OCI-LY1 (cell line): Measurements from ENCODE around the gene DLL4.

ENCODE experiments used
- H2AFZ ChIP-seq: fragments of 200-600 bp; sonication (generic), shearing (Covaris generic); 2 replicates; pipeline ENCODE4 v1.6.0; 2014; ENCODE audit warnings: antibody characterized with exemption, mild to moderate bottlenecking, low read length
- H3F3A ChIP-seq: fragments of 200-600 bp; sonication (generic), shearing (Covaris generic); 2 replicates; pipeline ENCODE4 v1.6.0; 2014; ENCODE audit warnings: mild to moderate bottlenecking, antibody characterized with exemption, low read length, moderate library complexity; ENCODE audit not compliant: insufficient read depth
- H3K27ac ChIP-seq: fragments of 200-600 bp; sonication (generic); 2 replicates; pipeline ENCODE4 v1.5.1; 2014; ENCODE audit warnings: low read length, mixed run types, mild to moderate bottlenecking, low read depth; ENCODE audit not compliant: poor library complexity, severe bottlenecking
- H3K27me3 ChIP-seq: fragments of 200-600 bp; sonication (generic); 2 replicates; pipeline ENCODE4 v1.6.0; 2014; ENCODE audit warnings: antibody characterized with exemption, mild to moderate bottlenecking, low read length, moderate library complexity; ENCODE audit not compliant: insufficient read depth
- H3K36me3 ChIP-seq: fragments of 200-600 bp; sonication (generic); 2 replicates; pipeline ENCODE4 v1.6.1; 2014; ENCODE audit warnings: mild to moderate bottlenecking, antibody characterized with exemption, low read length, moderate library complexity, mixed read lengths; ENCODE audit not compliant: insufficient read depth
- H3K4me1 ChIP-seq: fragments of 200-600 bp; sonication (generic); 2 replicates; pipeline ENCODE4 v1.5.1; 2014; ENCODE audit warnings: mild to moderate bottlenecking, low read length, moderate library complexity; ENCODE audit not compliant: insufficient read depth, severe bottlenecking
- H3K4me2 ChIP-seq: fragments of 200-600 bp; sonication (generic), shearing (Covaris generic); 2 replicates; pipeline ENCODE4 v1.6.1; 2014; ENCODE audit warnings: low read length
- H3K4me3 ChIP-seq: fragments of 200-600 bp; sonication (generic); 2 replicates; pipeline ENCODE4 v1.5.1; 2014; ENCODE audit warnings: low read length, low read depth, mild to moderate bottlenecking, mixed read lengths; ENCODE audit not compliant: poor library complexity, severe bottlenecking
- H3K79me2 ChIP-seq: fragments of 200-600 bp; shearing (Covaris generic); 2 replicates; pipeline ENCODE4 v1.6.1; 2016; ENCODE audit warnings: mixed run types, low read length, mixed read lengths; ENCODE audit not compliant: insufficient read depth
- H3K9ac ChIP-seq: fragments of 200-600 bp; sonication (generic), shearing (Covaris generic); 2 replicates; pipeline ENCODE4 v1.6.1; 2014; ENCODE audit warnings: mild to moderate bottlenecking, low read length, mixed read lengths
- H3K9me2 ChIP-seq: fragments of 200-600 bp; sonication (generic), shearing (Covaris generic); 2 replicates; pipeline ENCODE4 v1.6.1; 2014; ENCODE audit warnings: low read depth, mild to moderate bottlenecking, low read length, mixed read lengths
- H3K9me3 ChIP-seq: fragments of 200-600 bp; shearing (Covaris generic); 2 replicates; pipeline ENCODE4 v1.6.1; 2014; ENCODE audit warnings: low read length, mixed read lengths
- H4K20me1 ChIP-seq: fragments of 200-600 bp; sonication (generic), shearing (Covaris generic); 2 replicates; pipeline ENCODE4 v1.6.0; 2016; ENCODE audit warnings: mild to moderate bottlenecking, low read length; ENCODE audit not compliant: insufficient read depth
- CTCF ChIP-seq: fragments of 200-600 bp; sonication (generic), shearing (Covaris generic); IDR thresholded peaks from 2 replicates; pipeline ENCODE4 v1.5.1; 2017; ENCODE audit warnings: mild to moderate bottlenecking, antibody characterized with exemption, low read length, moderate library complexity, mixed read lengths
- EZH2 ChIP-seq: fragments of 200-600 bp; sonication (generic), shearing (Covaris generic); IDR thresholded peaks from 2 replicates; pipeline ENCODE4 v1.8.0; 2017; ENCODE audit warnings: borderline replicate concordance, mixed run types, mild to moderate bottlenecking, antibody characterized with exemption, low read length, moderate library complexity, mixed read lengths

Gene DLL4

GRCh38 chr15:40942337-40942854 lies 13.3 kb downstream of the DLL4 start:
- H3K9ac ChIP-seq: peak overlapping the region; percentile 70
- H3K79me2 ChIP-seq: no peaks in the 10 kb centered on the region
- H3F3A ChIP-seq: no peaks in the 10 kb centered on the region
- no peaks in the 10 kb centered on the region for H4K20me1 ChIP-seq
- no peaks in the 10 kb centered on the region for H3K9me2 ChIP-seq
- no peak overlapping the region for H3K27ac ChIP-seq
- peak overlapping the region; percentile 85 for H3K4me2 ChIP-seq
- H3K9me3 ChIP-seq: no peaks in the 10 kb centered on the region
- H2AFZ ChIP-seq: 0 out of 2 replicates have a peak overlapping the region, but pooled peaks have one; percentile 24
- TF ChIP-seq EZH2: no peak
- TF ChIP-seq CTCF: no peak
- H3K4me1 ChIP-seq: peaks cover 12% of the 10 kb centered on the region
- peak overlapping the region; percentile 65 for H3K4me3 ChIP-seq
- no peaks in the 10 kb centered on the region for H3K36me3 ChIP-seq
- H3K27me3 ChIP-seq: 0 out of 2 replicates have a peak, but pooled peaks cover 12% of the 10 kb centered on the region

GRCh38 chr15:40942878-40943277 lies 13.7 kb downstream of the DLL4 start:
- Histone ChIP-seq H3K79me2 (no peaks in the 10 kb centered on the region), H3K27ac (no peak overlapping the region), H3K4me2 (peak overlapping the region; percentile 85), H4K20me1 (no peaks in the 10 kb centered on the region), H3F3A (no peaks in the 10 kb centered on the region), H3K9me3 (no peaks in the 10 kb centered on the region), H3K9ac (peak overlapping the region; percentile 70; the same call in 1 of the 2 replicates), H3K4me1 (peaks cover 12% of the 10 kb centered on the region), H2AFZ (no peak overlapping the region), H3K36me3 (no peaks in the 10 kb centered on the region), H3K4me3 (peak overlapping the region; percentile 65), H3K9me2 (no peaks in the 10 kb centered on the region), H3K27me3 (0 out of 2 replicates have a peak, but pooled peaks cover 11% of the 10 kb centered on the region)
- TF ChIP-seq EZH2: no peak
- TF ChIP-seq CTCF: no peak

GRCh38 chr15:40943764-40944365 lies 14.7 kb downstream of the DLL4 start:
- H3K4me2 ChIP-seq: no peak overlapping the region
- no peak overlapping the region for H3K4me3 ChIP-seq
- no peak overlapping the region for H3K27ac ChIP-seq
- TF ChIP-seq EZH2 (no peak), CTCF (no peak)
- H3K79me2 ChIP-seq: no peaks in the 10 kb centered on the region
- 0 out of 2 replicates have a peak, but pooled peaks cover 11% of the 10 kb centered on the region for H3K27me3 ChIP-seq
- no peaks in the 10 kb centered on the region for H3K36me3 ChIP-seq
- H3K9me3 ChIP-seq: no peaks in the 10 kb centered on the region
- no peaks in the 10 kb centered on the region for H3F3A ChIP-seq
- H2AFZ ChIP-seq: no peak overlapping the region
- H3K4me1 ChIP-seq: peaks cover 12% of the 10 kb centered on the region
- H4K20me1 ChIP-seq: no peaks in the 10 kb centered on the region
- no peaks in the 10 kb centered on the region for H3K9me2 ChIP-seq
- H3K9ac ChIP-seq: no peak overlapping the region
